HG02970 (cell line): ENCODE data around the gene LYRM2.

ENCODE experiments used
- ATAC-seq: cut with Tn5 transposase; IDR thresholded peaks from one replicate; pipeline ENCODE4 v1.9.1; 2021; ENCODE audit warnings: mild to moderate bottlenecking, moderate library complexity, moderate number of reproducible peaks; ENCODE audit not compliant: unreplicated experiment, low FRiP score

LYRM2 gene

GRCh38 chr6:89597988-89598387 lies 40.6 kb downstream of the LYRM2 start:
- ATAC-seq: no peak

GRCh38 chr6:89597372-89597771 lies 41.2 kb downstream of the LYRM2 start:
- no peak for ATAC-seq

DNA sequence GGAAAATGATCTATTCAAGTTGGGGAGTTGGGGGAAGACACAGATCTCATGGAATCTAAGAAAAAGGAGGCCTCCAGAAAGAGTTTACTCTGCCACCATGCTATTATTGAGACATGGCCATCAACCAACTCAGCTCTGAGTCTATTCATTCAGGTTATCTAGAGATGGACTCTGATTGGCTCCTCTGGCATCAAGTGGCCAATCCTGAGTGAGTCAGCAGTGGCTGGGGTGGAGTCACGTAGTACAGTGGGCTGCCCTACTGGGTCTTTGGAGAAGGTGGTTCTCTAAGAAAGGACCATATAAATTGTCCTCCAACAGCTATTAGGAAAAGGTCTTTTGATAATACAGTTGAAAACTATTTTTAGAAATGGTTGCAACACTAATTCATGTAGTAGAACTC lies 42.1 kb downstream of the LYRM2 start:
- no peak for ATAC-seq

DNA sequence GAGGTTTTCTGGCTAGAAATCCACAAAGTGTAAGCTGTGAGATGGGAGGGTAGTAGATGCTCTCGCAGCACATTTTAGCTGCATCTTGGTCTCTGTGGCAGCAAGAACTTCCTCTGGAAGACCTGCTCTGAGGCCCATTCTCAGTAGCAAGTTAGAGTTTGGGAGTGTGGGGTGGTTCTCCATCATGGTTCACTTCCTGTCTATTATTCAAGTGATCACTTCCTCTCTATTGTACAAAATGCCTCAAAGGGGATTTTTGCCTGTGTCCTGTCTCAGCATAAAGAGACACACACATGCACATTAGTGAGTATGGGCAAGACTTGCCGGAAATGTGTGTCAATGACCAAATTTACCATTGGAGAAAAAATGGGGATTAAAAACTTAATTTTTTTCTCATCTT lies 42.5 kb downstream of the LYRM2 start:
- ATAC-seq: no peak

GRCh38 chr6:89591745-89592144 lies 46.8 kb downstream of the LYRM2 start:
- no peak for ATAC-seq

GRCh38 chr6:89590133-89590532 lies 48.4 kb downstream of the LYRM2 start:
- ATAC-seq: no peak

DNA sequence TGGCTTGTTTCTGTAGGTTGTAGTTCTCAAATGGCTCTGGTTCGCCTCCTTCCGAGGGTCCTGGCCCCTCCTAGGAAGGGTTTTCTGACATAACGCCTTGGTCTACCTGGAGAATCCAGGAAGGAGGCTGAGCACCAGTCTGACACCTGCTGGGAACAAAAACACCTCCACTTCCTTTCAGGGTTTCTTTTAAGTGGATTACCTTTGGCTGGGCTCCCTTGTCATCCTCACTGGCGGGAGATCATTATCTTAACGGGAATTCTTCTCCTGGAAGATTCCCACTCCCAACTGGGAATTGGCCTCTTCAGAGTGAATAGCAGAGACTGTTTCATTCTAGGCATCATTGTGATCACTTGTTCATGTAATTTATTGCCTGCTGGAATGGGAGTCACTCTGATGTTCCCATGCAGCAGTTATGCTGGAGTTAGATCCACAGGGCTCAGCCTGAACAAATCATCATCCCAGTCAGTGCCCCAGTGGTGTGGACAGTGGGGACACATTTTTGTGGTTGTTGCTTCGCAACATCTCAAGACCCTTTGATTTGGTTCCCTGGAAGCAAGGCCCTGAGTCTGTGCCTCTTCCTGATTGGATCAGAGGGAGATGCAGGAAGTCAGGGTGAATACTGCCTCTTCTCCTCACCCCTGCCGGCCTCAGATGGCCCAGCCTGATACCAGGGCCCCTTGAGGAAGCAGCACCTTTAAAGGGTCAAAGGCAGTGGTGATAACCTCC lies 49.1 kb downstream of the LYRM2 start:
- no peak for ATAC-seq

- ATAC-seq: no peak
These were observed 53.4 kb downstream of the LYRM2 start for GRCh38 chr6:89585154-89585553.

DNA sequence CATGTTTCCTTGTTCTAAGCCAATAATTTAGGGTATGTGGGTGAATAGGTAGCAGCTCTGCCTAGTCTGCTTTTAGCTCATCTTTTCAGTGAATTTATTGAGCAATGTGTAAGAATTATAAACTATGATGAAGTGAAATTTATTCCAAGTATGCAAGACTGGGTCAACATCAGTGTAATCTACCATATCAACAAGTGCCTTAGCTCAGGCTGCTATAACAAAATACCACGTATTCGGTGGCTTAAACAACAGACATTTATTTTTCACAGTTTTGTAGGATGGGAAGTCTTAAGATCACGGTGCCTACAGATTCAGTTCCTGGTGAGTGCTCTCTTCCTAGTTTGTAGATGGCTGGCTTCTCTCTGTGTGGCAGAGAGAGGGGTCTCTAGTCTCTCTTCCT lies 54.0 kb downstream of the LYRM2 start:
- ATAC-seq: no peak

DNA sequence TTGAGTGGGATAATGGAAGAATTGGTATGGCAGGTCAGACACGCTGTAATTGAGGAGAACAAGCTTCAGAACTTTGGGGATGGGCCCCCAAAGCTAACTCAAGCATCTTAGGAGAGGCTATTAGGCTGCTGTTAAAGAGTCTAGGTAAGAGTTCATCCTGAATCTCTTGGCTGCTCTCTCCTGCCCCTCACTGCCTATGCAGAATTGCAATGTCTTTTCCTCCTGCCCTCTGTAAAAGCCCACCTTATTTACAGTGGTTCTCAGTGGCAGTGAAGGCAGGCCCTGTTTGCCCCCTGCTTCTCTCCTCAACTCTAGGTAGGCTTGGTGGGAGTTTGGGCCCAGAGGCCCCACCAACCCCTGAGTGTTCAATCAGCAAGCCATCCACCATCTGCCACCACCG lies 55.0 kb downstream of the LYRM2 start:
- no peak for ATAC-seq

DNA sequence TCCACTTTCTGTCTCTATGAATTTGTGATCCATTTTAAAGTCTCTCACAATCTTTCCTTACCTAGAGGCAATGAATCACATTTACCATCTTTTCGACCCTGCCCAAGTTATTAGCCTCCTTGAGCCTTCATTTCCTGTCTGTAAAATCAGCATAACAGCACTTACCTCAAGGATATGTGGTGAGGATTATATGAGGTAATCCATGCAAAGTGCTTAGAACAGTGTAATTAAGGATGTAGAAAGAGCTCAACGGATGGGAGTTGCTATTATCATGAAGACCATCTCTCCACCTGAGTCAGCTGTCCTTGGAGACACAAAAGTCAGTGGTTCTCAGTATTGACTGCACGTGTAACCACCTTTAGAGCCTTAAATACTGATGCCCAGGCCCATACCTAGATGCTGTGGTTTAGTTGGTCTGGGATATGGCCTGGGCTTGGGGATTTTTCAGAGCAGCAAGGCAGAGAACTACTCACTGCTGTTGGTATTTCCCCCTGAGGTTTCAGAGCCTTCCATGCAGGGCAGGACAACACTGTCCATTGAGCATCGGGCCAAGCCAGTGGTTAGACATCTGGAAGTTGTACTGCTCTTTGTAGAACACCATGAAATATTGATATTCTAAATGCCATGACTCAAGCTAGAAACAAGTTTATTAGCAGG lies 55.8 kb downstream of the LYRM2 start:
- ATAC-seq: no peak

DNA sequence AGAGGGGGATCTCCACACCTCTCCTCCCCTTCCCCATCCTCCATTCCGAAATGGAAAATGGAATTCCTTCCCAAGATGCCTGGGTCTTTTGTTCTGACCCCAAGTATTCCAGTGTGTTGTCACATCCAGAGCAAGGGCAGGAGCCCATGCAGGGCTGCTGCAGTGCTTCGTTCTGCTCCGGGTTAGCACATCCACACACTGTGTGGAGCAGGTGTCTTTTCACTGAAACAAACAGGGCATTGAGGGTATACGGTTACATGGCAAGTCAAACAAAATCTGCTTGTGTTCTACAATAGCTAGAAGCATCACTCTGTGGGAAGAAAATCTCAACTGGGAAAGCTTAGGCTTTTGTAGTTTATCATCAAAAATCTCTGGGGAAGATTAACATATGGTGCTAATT lies 56.9 kb downstream of the LYRM2 start:
- ATAC-seq: no peak

GRCh38 chr6:89580997-89581666 lies 57.4 kb downstream of the LYRM2 start:
- ATAC-seq: no peak

GRCh38 chr6:89575562-89575960 lies 63.0 kb downstream of the LYRM2 start:
- ATAC-seq: no peak

- ATAC-seq: no peak
These were observed 63.5 kb downstream of the LYRM2 start for GRCh38 chr6:89574910-89575561.

- ATAC-seq: no peak
These were observed 70.7 kb downstream of the LYRM2 start for GRCh38 chr6:89567630-89568390.

GRCh38 chr6:89566930-89567629 lies 71.5 kb downstream of the LYRM2 start:
- ATAC-seq: no peak

- no peak for ATAC-seq
These were observed 72.3 kb downstream of the LYRM2 start for GRCh38 chr6:89566008-89566800.

DNA sequence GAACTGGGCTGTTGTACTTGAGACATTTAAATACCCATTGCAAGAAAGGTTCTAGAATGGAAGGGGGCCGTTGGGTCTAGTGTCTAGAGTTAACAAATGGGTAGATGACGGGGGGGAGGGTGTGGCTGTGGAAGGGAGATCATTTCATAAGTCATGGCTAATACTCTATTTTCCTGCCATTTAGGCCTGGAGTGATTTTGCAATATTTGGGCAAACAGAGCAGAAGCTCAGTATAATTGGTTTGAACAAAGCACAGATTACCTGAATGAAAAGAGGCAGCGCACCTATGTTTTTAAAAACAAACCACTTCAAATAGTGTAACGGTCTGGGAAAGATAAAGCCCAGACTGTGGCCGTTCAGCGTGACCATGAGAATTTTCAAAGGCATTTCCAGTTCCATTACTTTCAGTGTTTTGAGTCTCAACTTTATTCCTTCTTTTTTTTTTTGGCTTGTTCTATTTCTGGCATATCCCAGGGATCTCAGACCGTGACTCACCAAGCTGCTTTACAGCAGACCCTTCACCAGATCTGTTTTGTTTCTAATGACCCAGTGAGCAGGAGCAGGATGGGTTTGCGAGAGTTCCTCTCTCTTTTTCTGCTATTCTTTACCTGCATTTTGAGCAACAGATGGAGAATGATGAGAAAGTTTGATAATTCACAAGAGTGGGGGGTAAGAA lies 73.7 kb downstream of the LYRM2 start:
- no peak for ATAC-seq
